PC-9 (cell line): ENCODE data around the gene KBTBD4.

Source experiments
- CTCF ChIP-seq: fragments of 200-600 bp; sonication (generic); conservative IDR thresholded peaks from 2 replicates; pipeline ENCODE4 v1.6.1; 2017; ENCODE audit warnings: mixed run types, antibody characterized with exemption, mild to moderate bottlenecking, moderate library complexity
- EZH2 ChIP-seq: fragments of 200-600 bp; sonication (generic); IDR thresholded peaks from 2 replicates; pipeline ENCODE4 v1.8.0; 2017; ENCODE audit warnings: antibody characterized with exemption, low read depth

GRCh38 chr11:47532597-47533213 is 46.1 kb downstream of the KBTBD4 start:
- TF ChIP-seq CTCF = no peak
- no peak for TF ChIP-seq EZH2
